ENCODE data around the gene SLC45A1.

The SLC45A1 gene

GRCh38 chr1:8281843-8282509, 35.9 kb upstream of the SLC45A1 start:
- TF ChIP-seq CTCF (IDR thresholded peaks at IDR 0.05; ENCODE audit: low read depth, low read length): no peak
- in situ Hi-C loops (cut with HindIII; ENCODE audit: low sequenced_read_pairs): no loop called here
- no peak for DNase-seq (ENCODE audit: low read depth, low spot score)
- H3K4me3 ChIP-seq (ENCODE audit: low read depth, low read length): no peak overlapping the region

- DNase-seq (ENCODE audit: low read depth, low spot score): no peak
- no peak for TF ChIP-seq CTCF (IDR thresholded peaks at IDR 0.05; ENCODE audit: low read depth, low read length)
- in situ Hi-C loops (cut with HindIII; ENCODE audit: low sequenced_read_pairs): no loop called here
- no peak overlapping the region for H3K4me3 ChIP-seq (ENCODE audit: low read depth, low read length)
Observed at GRCh38 chr1:8283058-8283884, 34.6 kb upstream of the SLC45A1 start.

GRCh38 chr1:8284127-8284526, 33.8 kb upstream of the SLC45A1 start:
- no peak overlapping the region for H3K4me3 ChIP-seq (ENCODE audit: low read depth, low read length)
- DNase-seq (ENCODE audit: low read depth, low spot score): peak; percentile 41
- TF ChIP-seq CTCF (IDR thresholded peaks at IDR 0.05; ENCODE audit: low read depth, low read length): no peak
- in situ Hi-C loops (cut with HindIII; ENCODE audit: low sequenced_read_pairs): no loop called here

GRCh38 chr1:8285103-8285502, 32.8 kb upstream of the SLC45A1 start:
- no peak for DNase-seq (ENCODE audit: low read depth, low spot score)
- no peak for TF ChIP-seq CTCF (IDR thresholded peaks at IDR 0.05; ENCODE audit: low read depth, low read length)
- in situ Hi-C loops (cut with HindIII; ENCODE audit: low sequenced_read_pairs): no loop called here
- no peak overlapping the region for H3K4me3 ChIP-seq (ENCODE audit: low read depth, low read length)

- H3K4me3 ChIP-seq (ENCODE audit: low read depth, low read length): no peak overlapping the region
- no peak for TF ChIP-seq CTCF (IDR thresholded peaks at IDR 0.05; ENCODE audit: low read depth, low read length)
- in situ Hi-C loops (cut with HindIII; ENCODE audit: low sequenced_read_pairs): no loop called here
- DNase-seq (ENCODE audit: low read depth, low spot score): no peak
Observed at GRCh38 chr1:8285965-8286364, 31.9 kb upstream of the SLC45A1 start.

GRCh38 chr1:8293118-8293517, 24.8 kb upstream of the SLC45A1 start:
- in situ Hi-C loops (cut with HindIII; ENCODE audit: low sequenced_read_pairs): no loop called here
- DNase-seq (ENCODE audit: low read depth, low spot score): no peak
- TF ChIP-seq CTCF (IDR thresholded peaks at IDR 0.05; ENCODE audit: low read depth, low read length): no peak
- no peak overlapping the region for H3K4me3 ChIP-seq (ENCODE audit: low read depth, low read length)
